HG02759 (cell line): Measurements from ENCODE around the gene APOA5.
A peak's percentile ranks its signal among the peaks of the same experiment; 100 is the strongest.
"Not testable (repeated sequence)": the region's sequence is repeated elsewhere in the genome, so short reads cannot be mapped to it uniquely, and the experiment has no call there.

ENCODE experiments used
- ATAC-seq: cut with Tn5 transposase; IDR thresholded peaks from one replicate; pipeline ENCODE4 v1.9.1; 2021; ENCODE audit warnings: mild to moderate bottlenecking, moderate library complexity; ENCODE audit not compliant: unreplicated experiment

APOA5 gene, protein sequence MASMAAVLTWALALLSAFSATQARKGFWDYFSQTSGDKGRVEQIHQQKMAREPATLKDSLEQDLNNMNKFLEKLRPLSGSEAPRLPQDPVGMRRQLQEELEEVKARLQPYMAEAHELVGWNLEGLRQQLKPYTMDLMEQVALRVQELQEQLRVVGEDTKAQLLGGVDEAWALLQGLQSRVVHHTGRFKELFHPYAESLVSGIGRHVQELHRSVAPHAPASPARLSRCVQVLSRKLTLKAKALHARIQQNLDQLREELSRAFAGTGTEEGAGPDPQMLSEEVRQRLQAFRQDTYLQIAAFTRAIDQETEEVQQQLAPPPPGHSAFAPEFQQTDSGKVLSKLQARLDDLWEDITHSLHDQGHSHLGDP

DNA sequence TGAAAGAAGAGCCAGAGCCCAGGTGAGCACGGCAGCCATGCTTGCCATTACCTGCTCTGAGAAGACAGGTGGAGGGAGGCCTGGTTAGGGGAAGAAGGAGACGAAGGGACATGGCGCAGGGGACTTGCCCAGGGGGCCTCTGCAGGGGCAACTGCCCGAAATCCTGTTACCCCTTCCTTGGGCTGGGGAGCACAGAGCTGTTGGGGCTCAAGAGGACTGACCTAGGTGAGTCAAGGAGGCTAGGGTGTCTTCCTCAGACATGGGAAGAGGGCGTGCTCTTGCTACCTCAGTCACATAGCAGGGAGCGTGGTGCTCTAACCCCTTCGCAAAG lies at the start of gene APOA5:
Gene APOA5 (minus strand): TSS at position 67 of the 331 bp plus-strand sequence. CDS start 19 bp downstream, at position 48.
- no peak for ATAC-seq

DNA sequence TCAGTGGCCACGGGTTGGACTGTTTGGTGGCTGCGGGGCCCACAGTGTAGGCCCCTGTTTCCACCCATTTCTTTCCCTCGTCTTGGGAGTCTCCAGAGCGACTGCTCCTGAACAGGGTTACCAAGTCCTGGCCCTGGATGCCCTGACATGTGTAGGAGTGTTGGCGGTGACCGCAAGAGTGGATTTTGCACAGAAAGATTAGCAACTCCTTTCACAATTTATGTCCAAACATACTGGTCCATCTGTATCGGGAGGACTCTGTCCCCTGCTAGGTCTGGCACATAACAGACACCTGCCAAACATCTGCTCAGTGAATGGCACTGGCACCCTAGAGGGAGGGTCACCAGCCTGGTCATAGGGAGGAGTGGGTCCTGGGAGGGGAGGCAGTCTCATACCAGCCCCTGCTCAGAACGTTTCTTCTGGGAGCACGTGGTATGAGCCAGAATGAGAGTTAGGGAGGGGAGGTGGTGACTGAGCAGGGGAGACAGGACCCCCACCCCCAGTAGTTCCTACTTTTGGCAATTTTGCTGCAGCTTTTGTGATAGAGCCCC lies 49.1 kb upstream of the APOA5 start:
- no peak for ATAC-seq

DNA sequence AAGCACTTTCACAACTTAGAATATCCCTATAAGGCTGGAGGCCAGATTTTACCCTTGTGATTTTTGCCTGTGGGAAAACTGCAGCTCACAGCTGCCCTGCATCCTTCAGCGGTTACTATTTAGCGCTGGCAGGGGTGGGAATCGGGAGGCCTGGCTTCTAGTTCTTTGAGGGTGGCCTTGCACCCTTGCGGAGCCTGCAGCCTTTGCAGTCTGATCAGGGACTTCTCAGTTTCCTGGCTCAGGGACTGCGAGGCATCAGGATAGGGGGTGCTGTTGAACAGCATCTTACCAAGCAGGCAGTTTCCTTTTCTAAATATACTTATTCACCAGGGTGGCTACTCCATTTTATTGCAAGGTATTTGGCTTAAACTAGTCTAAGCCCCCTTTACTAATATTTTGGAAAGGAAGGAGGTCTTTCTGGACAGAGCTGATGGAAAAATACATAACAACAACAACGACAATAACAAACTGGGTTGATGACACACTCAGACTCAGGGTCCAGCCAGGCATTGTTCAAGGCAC lies 48.6 kb upstream of the APOA5 start:
- ATAC-seq, result no peak

DNA sequence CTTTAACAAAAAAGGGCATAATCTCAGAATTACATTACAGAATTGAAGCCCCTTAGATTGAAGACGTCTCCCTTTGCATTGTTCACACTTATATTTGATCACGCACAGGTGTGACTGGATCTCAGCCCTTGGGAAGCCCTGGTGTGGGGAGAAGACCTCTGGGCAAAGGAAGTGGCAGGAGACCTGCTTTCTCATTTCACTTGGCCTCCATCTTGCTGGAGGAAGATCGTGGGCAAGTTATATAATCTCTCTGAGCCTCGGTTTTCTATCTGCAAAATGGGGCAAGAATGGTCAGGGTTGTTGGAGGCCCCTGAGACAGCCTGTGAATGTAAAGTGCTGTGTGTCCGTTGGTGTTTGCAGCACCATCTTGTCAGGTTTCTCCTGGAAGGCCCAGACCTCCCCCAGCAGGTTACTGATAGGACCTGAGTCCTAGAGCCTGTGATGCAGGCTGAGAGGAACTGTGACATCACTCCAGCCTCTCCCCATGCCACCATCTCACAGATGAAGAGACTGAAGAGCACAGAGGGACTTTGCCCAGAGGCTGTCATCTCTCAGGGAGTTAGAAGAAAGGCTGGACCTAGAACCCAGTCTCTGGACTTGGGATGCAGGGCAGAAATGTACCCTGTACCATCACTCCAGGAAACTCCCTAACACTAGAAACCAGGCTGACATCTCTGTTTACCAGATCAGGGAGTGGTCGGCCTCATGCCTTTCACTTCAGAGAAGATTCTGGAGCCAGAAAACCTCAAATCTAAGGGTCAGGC lies 46.8 kb upstream of the APOA5 start:
- ATAC-seq, result no peak

DNA sequence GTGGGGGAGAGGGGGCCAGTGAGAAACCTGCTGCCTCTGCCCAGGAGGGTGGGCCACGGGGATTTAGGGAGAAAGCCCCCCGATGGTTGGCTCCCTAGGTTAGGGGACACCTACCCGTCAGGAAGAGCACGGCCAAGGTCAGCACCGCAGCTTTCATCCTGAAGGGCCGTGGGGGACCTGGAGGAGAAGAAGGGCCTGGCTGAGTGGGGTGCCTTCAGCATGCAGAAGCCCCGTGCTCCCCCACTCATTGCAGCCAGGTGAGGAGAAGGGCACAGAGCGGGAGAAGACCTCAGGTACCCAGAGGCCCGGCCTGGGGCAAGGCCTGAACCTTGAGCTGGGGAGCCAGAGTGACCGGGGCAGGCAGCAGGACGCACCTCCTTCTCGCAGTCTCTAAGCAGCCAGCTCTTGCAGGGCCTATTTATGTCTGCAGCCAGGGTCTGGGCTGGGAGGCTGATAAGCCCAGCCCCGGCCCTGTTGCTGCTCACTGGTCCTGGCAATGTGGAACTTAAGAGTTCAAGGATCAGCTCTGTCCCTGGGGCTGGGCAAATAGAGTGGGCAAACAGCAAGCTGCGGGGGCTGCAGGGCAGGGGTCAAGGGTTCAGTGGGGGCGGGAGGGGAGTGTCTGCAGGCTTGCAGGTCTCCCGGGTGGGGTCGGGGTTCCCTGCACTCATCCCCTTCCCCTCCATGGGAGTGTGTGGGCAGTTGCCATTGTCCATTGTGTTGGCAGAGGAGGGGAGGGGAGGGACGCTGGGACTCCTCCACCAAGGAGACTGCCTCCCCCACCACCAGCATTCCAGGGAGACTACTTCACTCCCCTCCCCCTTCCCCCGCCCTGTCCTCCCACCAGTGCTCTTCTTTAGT lies 45.8 kb upstream of the APOA5 start, which contains the start of gene APOA1:
Gene APOA1 (minus strand): TSS at position 392 of the 861 bp plus-strand sequence. CDS start 235 bp downstream, at position 157.
- ATAC-seq, result no peak

DNA sequence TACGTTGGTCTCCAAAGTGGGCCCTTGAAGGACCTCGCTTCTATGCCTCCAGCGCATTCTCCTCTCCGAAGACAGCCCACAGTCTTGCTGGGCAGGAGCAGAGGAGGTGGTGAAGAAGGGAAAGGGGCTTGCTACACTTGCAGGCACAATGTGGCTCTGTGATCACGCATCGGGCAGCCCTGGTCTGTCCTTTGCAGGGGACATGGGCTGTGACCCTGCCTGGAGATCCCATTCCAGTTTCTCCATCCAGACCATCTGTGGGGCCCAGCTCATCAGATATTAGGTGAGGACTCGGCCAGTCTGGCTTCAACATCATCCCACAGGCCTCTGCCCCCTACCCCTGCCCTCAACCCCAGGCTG lies 44.9 kb upstream of the APOA5 start:
- no peak for ATAC-seq

DNA sequence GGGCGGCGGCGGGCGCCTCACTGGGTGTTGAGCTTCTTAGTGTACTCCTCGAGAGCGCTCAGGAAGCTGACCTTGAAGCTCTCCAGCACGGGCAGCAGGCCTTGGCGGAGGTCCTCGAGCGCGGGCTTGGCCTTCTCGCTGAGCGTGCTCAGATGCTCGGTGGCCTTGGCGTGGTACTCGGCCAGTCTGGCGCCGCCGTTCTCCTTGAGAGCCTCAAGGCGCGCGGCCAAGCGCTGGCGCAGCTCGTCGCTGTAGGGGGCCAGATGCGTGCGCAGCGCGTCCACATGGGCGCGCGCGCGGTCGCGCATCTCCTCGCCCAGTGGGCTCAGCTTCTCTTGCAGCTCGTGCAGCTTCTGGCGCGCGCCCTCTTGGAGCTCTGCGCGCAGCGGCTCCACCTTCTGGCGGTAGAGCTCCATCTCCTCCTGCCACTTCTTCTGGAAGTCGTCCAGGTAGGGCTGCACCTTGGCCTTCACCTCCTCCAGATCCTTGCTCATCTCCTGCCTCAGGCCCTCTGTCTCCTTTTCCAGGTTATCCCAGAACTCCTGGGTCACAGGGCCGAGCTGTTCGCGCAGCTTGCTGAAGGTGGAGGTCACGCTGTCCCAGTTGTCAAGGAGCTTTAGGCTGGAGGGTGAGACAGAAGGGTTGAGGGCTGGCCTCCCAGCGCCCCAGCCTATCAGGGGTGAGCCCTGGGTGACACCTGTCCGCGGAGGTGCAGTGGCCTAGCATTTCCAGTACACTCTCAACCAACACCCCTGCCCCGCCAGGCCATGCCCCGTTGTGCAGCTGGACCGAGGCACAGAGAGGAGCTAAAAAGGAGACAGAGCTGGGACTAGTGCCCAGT lies 44.3 kb upstream of the APOA5 start:
- peak; percentile 85 for ATAC-seq

DNA sequence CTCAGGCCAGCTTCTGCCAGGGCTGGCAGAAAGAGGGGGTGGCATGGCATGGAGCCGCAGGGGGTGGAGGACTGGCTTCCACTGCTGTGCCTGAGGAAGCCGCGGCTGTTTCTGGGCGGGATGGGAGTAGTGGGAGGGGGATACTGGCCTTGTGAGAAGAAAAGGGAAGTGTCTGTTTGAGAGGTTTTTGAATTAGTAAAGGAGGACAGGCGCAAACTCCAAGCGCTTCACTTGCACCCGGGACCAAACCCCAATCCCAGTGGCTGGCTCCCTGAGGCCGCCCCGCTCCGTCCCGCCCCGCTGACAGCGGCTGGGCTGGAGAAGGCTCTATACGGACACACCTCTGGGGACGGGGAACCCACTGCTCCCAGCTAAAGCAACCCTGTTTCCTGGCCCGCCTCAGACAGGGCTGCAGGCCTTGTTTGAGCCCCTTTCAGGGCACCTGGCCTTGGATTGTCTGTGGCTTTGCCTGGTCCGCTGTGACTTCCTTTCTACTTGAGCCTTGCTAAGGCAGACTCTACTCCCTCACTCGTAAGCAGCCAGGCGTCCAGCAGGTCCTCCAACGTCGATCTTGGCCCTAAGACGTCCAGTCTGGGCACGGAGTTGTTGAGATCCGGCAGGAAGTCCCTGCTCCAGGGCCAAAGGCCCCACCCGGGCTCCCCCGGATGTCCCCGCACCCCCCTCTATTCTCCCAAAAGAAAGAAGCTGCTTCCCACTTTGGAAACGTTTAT lies 43.5 kb upstream of the APOA5 start:
- peak; percentile 19 for ATAC-seq

DNA sequence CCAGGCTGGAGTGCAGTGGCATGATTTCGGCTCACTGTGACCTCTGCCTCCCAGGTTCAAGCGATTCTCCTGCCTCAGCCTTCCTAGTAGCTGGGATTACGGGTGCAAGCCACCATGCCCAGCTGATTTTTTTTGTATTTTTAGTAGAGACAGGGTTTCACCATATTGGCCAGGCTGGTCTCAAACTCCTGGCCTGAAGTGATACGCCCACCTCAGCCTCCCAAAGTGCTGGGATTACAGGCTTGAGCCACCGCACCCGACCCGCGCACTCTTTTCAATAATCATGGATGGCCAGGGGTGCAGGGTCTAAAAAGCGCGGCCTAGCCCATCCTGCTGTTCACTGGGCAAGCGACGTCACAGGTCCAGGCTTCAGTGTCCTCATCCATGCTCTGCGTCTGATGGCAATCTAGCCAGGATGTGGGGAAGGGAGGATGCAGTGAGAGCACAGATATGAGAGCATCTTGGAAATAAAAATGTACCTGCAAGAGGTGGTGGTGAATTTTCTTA lies 42.9 kb upstream of the APOA5 start:
- not testable (repeated sequence) for ATAC-seq

DNA sequence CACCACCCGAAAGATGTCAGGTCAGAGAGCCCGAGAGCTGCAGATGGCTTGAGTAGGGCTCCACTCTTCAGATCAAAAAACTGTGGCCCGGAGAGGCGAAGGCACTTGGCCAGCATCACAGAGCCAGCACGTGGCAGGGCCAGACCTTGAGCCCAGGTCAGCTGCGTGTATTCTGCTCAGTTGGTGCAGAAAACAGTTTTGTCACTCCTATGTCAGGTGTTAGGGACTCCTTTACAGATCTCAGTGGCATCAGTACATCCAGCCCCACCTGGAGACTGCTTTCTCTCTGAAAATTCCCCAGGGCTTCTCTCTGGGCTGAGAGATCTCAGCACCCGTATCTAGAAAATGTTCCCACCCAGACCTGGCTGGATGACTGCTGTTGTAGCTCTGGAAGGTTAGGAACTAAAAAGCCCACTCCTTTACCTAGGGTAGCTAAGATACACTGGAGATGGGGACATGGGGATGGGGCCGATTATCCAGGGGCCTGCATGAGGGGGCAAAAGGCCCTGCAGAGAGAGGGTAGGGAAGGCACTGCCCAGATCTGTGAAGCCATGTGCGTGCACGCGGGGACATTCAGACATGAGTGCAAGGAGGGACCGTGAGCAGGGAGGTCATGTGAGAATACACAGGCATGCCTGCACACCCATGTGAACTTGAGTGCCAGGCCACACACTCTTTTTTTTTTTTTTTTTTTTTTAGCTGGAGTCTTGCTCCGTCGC lies 42.3 kb upstream of the APOA5 start:
- ATAC-seq, result no peak

DNA sequence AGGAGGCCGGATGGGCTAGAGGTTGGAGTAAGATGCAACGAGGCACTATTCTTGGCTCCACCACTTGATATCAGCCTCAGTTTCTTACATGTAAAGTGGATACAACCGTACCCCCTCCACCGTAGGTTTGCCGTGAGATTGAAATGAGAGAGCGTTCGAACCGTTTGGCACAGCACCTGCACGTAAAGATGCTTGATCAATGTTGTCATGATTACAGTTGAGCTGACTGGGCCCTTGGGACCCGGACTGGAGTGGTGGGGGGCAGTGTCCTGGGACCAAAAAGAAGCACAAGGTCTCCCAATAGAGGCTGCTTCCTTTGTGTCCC lies 41.8 kb upstream of the APOA5 start:
- ATAC-seq, result no peak

DNA sequence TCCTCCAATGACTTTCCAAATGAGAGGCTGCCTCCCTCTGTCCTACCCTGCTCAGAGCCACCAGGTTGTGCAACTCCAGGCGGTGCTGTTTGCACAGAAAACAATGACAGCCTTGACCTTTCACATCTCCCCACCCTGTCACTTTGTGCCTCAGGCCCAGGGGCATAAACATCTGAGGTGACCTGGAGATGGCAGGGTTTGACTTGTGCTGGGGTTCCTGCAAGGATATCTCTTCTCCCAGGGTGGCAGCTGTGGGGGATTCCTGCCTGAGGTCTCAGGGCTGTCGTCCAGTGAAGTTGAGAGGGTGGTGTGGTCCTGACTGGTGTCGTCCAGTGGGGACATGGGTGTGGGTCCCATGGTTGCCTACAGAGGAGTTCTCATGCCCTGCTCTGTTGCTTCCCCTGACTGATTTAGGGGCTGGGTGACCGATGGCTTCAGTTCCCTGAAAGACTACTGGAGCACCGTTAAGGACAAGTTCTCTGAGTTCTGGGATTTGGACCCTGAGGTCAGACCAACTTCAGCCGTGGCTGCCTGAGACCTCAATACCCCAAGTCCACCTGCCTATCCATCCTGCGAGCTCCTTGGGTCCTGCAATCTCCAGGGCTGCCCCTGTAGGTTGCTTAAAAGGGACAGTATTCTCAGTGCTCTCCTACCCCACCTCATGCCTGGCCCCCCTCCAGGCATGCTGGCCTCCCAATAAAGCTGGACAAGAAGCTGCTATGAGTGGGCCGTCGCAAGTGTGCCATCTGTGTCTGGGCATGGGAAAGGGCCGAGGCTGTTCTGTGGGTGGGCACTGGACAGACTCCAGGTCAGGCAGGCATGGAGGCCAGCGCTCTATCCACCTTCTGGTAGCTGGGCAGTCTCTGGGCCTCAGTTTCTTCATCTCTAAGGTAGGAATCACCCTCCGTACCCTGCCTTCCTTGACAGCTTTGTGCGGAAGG lies 40.9 kb upstream of the APOA5 start:
- ATAC-seq, result no peak

DNA sequence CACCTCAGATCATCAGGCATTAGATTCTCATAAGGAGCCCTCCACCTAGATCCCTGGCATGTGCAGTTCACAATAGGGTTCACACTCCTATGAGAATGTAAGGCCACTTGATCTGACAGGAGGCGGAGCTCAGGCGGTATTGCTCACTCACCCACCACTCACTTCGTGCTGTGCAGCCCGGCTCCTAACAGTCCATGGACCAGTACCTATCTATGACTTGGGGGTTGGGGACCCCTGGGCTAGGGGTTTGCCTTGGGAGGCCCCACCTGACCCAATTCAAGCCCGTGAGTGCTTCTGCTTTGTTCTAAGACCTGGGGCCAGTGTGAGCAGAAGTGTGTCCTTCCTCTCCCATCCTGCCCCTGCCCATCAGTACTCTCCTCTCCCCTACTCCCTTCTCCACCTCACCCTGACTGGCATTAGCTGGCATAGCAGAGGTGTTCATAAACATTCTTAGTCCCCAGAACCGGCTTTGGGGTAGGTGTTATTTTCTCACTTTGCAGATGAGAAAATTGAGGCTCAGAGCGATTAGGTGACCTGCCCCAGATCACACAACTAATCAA lies 40.2 kb upstream of the APOA5 start:
- no peak for ATAC-seq

DNA sequence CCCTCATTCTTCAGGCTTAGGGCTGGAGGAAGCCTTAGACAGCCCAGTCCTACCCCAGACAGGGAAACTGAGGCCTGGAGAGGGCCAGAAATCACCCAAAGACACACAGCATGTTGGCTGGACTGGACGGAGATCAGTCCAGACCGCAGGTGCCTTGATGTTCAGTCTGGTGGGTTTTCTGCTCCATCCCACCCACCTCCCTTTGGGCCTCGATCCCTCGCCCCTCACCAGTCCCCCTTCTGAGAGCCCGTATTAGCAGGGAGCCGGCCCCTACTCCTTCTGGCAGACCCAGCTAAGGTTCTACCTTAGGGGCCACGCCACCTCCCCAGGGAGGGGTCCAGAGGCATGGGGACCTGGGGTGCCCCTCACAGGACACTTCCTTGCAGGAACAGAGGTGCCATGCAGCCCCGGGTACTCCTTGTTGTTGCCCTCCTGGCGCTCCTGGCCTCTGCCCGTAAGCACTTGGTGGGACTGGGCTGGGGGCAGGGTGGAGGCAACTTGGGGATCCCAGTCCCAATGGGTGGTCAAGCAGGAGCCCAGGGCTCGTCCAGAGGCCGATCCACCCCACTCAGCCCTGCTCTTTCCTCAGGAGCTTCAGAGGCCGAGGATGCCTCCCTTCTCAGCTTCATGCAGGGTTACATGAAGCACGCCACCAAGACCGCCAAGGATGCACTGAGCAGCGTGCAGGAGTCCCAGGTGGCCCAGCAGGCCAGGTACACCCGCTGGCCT lies 38.7 kb upstream of the APOA5 start:
- ATAC-seq, result no peak

DNA sequence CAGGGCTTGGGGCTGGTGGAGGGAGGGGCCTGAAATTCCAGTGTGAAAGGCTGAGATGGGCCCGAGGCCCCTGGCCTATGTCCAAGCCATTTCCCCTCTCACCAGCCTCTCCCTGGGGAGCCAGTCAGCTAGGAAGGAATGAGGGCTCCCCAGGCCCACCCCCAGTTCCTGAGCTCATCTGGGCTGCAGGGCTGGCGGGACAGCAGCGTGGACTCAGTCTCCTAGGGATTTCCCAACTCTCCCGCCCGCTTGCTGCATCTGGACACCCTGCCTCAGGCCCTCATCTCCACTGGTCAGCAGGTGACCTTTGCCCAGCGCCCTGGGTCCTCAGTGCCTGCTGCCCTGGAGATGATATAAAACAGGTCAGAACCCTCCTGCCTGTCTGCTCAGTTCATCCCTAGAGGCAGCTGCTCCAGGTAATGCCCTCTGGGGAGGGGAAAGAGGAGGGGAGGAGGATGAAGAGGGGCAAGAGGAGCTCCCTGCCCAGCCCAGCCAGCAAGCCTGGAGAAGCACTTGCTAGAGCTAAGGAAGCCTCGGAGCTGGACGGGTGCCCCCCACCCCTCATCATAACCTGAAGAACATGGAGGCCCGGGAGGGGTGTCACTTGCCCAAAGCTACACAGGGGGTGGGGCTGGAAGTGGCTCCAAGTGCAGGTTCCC lies 38.0 kb upstream of the APOA5 start, which contains the start of gene APOC3:
Gene APOC3 (plus strand): TSS at position 383 of the 659 bp plus-strand sequence. CDS start 676 bp downstream, outside the sequence.
- ATAC-seq, result no peak
